Breast epithelium (tissue), 3 donors: ENCODE results near the gene MACROD2.

Experiments
- POLR2A ChIP-seq: fragments of 450-650 bp; IDR thresholded peaks from one replicate; pipeline ENCODE4 v1.6.1; 2016; ENCODE audit warnings: antibody characterized with exemption, mild to moderate bottlenecking, moderate library complexity
- POLR2AphosphoS5 ChIP-seq, 3 donors: sonication (generic); formaldehyde crosslinking; IDR thresholded peaks; one replicate each; pipeline ENCODE4 v1.6.1; 2017; ENCODE audit warnings: antibody characterized with exemption in 3 of 3
- TF ChIP-seq, protein P1 (sequence below), 3 donors: fragments of 450-650 bp; IDR thresholded peaks; one replicate each; pipeline ENCODE4 v1.5.1; 2016 to 2017; ENCODE audit warnings: antibody characterized with exemption in 3 of 3, mild to moderate bottlenecking in 3 of 3, moderate library complexity in 3 of 3

DNA sequence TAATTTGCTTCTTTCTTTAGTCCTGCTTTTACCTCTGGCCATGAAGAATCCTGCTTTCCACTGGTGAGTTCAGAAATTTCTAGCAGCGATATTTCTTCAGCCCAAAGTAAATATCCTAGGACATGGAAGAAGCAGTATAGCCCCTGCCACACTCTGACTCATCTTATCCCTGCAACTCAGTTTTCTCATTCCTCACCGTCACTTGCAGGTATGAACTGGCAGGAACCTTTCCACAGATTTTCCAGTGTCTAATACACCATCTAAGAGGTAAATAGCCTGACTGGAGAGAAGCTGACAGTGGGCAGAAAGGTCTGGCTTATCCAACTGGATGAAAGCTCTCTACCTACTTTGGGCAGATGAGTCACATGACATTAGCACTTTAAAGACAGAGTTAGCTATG, 1158.8 kb downstream of the MACROD2 start:
- TF ChIP-seq POLR2A (no peak), POLR2AphosphoS5 (IDR thresholded peaks at IDR 0.05) (no peak)
- TF ChIP-seq, protein P1, sequence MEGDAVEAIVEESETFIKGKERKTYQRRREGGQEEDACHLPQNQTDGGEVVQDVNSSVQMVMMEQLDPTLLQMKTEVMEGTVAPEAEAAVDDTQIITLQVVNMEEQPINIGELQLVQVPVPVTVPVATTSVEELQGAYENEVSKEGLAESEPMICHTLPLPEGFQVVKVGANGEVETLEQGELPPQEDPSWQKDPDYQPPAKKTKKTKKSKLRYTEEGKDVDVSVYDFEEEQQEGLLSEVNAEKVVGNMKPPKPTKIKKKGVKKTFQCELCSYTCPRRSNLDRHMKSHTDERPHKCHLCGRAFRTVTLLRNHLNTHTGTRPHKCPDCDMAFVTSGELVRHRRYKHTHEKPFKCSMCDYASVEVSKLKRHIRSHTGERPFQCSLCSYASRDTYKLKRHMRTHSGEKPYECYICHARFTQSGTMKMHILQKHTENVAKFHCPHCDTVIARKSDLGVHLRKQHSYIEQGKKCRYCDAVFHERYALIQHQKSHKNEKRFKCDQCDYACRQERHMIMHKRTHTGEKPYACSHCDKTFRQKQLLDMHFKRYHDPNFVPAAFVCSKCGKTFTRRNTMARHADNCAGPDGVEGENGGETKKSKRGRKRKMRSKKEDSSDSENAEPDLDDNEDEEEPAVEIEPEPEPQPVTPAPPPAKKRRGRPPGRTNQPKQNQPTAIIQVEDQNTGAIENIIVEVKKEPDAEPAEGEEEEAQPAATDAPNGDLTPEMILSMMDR (IDR thresholded peaks at IDR 0.05) = no peak
